ENCODE data around the gene GJA9. TPM values are rescaled to one million over a fixed set of nuclear protein-coding genes. Genes with fewer than 3 reads are reported as not detected.
"Not testable (repeated sequence)": the region's sequence is repeated elsewhere in the genome, so short reads cannot be mapped to it uniquely, and the experiment has no call there.

GJA9 gene
- total and polyA plus RNA-seq, 4 donors, result not detected

DNA sequence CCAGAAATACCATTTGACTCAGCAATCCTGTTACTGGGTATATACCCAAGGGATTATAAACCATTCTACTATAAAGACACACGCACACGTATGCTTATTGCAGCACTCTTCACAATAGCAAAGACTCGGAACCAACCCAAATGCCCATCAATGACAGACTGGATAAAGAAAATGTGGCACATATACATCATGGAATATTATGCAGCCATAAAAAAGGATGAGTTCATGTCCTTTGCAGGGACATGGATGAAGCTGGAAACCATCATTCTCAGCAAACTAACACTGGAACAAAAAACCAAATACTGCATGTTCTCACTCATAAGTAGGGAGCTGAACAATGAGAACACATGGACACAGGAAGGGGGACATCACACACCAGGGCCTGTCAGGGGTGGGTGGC lies 36.3 kb downstream of the GJA9 start:
- WGBS, 2 donors, result 98 to 100% methylated on average over 3 of the region's 3 CpGs
- DNase-seq; H3K4me3 ChIP-seq (ENCODE audit: low read length in 2 of 2); H3K4me1 ChIP-seq (ENCODE audit: control insufficient read depth in 1 of 2, insufficient read depth in 2 of 2, low read length in 2 of 2); H3K27me3 ChIP-seq (ENCODE audit: control insufficient read depth in 1 of 2, insufficient read depth in 2 of 2, low read length in 1 of 2); H3K36me3 ChIP-seq (ENCODE audit: control insufficient read depth in 1 of 2, insufficient read depth in 2 of 2, low read length in 1 of 2); H3K27ac ChIP-seq (ENCODE audit: low read depth in 1 of 2, low read length in 2 of 2); H3K9me3 ChIP-seq (ENCODE audit: control insufficient read depth, low read length); ATAC-seq (ENCODE audit: low FRiP score); intact Hi-C loops (cut with DNase I): not testable (repeated sequence)

DNA sequence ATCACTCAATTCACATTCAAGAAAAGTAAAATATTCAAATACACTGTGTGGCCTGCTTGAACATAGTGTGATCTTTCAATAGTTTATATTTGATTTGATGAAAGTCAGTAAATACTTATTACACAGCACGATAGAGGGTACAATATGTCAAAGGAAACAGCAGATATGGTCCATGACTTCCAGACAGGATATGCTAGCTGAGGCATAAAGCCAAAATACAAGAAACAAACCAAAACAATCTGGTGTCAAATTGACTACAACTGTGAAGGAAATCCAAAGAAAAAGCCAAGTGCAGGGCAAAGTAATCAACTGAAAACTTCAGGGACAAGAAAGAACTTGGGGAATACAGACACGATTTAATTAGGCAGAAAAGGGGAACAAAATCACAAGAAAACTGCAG lies 41.1 kb downstream of the GJA9 start:
- DNase-seq (no peak), ATAC-seq (ENCODE audit: low FRiP score) (no peak)
- Histone ChIP-seq H3K4me1 (ENCODE audit: control insufficient read depth in 1 of 2, insufficient read depth in 2 of 2, low read length in 2 of 2) (no peaks in the 10 kb centered on the region), H3K4me3 (ENCODE audit: low read length in 2 of 2) (no peak overlapping the region), H3K9me3 (ENCODE audit: control insufficient read depth, low read length) (no peaks in the 10 kb centered on the region), H3K27me3 (ENCODE audit: control insufficient read depth in 1 of 2, insufficient read depth in 2 of 2, low read length in 1 of 2) (no peaks in the 10 kb centered on the region), H3K27ac (ENCODE audit: low read depth in 1 of 2, low read length in 2 of 2) (no peak overlapping the region), H3K36me3 (ENCODE audit: control insufficient read depth in 1 of 2, insufficient read depth in 2 of 2, low read length in 1 of 2) (peaks cover 4 to 8% of the 10 kb centered on the region in 2 donors)
- intact Hi-C loops (cut with DNase I), result no loop called here
- WGBS, 2 donors, result 70 to 72% methylated on average over 2 of the region's 2 CpGs

- no peak overlapping the region for H3K27ac ChIP-seq (ENCODE audit: low read depth in 1 of 2, low read length in 2 of 2)
- H3K36me3 ChIP-seq (ENCODE audit: control insufficient read depth in 1 of 2, insufficient read depth in 2 of 2, low read length in 1 of 2), result peaks cover 4 to 8% of the 10 kb centered on the region in 2 donors
- WGBS, 2 donors, result 87 to 92% methylated on average over 9 of the region's 9 CpGs
- DNase-seq, result no peak
- ATAC-seq (ENCODE audit: low FRiP score), result no peak
- H3K9me3 ChIP-seq (ENCODE audit: control insufficient read depth, low read length), result no peaks in the 10 kb centered on the region
- no peak overlapping the region for H3K4me3 ChIP-seq (ENCODE audit: low read length in 2 of 2)
- intact Hi-C loops (cut with DNase I), result loop anchor here in 1 of 2 donors (10.0 kb wide), 1 partner anchor 815 kb away; no protein-coding TSS in a partner anchor
- H3K4me1 ChIP-seq (ENCODE audit: control insufficient read depth in 1 of 2, insufficient read depth in 2 of 2, low read length in 2 of 2), result no peaks in the 10 kb centered on the region
- no peaks in the 10 kb centered on the region for H3K27me3 ChIP-seq (ENCODE audit: control insufficient read depth in 1 of 2, insufficient read depth in 2 of 2, low read length in 1 of 2)
Measured at GRCh38 chr1:38839363-38839762, 42.0 kb downstream of the GJA9 start.

- H3K27ac ChIP-seq (ENCODE audit: low read depth in 1 of 2, low read length in 2 of 2); H3K4me3 ChIP-seq (ENCODE audit: low read length in 2 of 2); ATAC-seq (ENCODE audit: low FRiP score); DNase-seq; H3K4me1 ChIP-seq (ENCODE audit: control insufficient read depth in 1 of 2, insufficient read depth in 2 of 2, low read length in 2 of 2); H3K27me3 ChIP-seq (ENCODE audit: control insufficient read depth in 1 of 2, insufficient read depth in 2 of 2, low read length in 1 of 2); H3K9me3 ChIP-seq (ENCODE audit: control insufficient read depth, low read length); H3K36me3 ChIP-seq (ENCODE audit: control insufficient read depth in 1 of 2, insufficient read depth in 2 of 2, low read length in 1 of 2): not testable (repeated sequence)
- WGBS, 2 donors, result 91% methylated on average over 10 of the region's 10 CpGs
- intact Hi-C loops (cut with DNase I), result loop anchor here in 1 of 2 donors (10.0 kb wide), 1 partner anchor 812 kb away; no protein-coding TSS in a partner anchor
Measured at GRCh38 chr1:38836316-38836715, 45.1 kb downstream of the GJA9 start.

DNA sequence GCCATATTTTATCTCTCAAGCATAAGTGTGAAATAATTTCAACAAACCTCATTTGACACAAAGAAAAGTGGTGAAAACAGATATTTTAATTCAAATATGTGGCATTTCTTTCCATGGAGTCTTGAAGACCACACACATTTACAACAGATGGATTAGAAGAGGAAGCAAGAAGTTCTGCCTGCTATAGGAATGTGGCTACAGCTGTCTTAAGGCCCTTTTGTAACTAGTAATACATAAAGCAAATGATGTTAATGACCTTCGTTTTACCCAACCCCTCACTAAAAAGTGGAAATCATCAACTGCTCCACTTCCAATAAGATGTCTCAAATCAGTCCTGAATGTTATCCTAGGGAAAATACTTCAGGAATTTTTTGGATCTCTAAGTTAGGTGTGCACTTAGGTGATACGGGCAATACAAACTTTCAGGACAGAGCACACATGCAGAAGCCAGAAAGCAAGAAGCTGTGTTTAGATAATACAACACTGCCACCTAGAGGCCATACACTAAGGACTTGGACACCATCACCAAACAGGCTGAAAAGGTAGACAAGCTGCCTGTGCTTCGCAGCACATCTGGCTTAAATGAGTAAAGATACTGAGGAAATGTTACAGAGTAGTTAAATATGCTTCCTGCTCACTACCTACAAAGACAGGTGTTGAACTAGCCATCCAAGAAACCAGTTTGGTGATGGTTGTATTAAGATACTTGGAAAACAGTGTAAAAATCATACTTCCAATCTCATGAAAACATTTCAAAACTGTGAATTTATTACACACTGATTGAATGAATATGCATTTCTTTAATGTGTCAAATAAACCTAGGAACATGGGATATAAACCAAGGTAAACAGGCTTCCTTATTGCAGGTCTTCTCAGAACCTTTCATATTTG lies 46.2 kb downstream of the GJA9 start:
- no peak for DNase-seq
- ATAC-seq (ENCODE audit: low FRiP score), result peak; percentile 80
- H3K4me3 ChIP-seq (ENCODE audit: low read length in 2 of 2), result no peak overlapping the region
- H3K4me1 ChIP-seq (ENCODE audit: control insufficient read depth in 1 of 2, insufficient read depth in 2 of 2, low read length in 2 of 2), result no peaks in the 10 kb centered on the region
- H3K27ac ChIP-seq (ENCODE audit: low read depth in 1 of 2, low read length in 2 of 2), result no peak overlapping the region
- intact Hi-C loops (cut with DNase I), result loop anchor here in 1 of 2 donors (10.0 kb wide), 1 partner anchor 810 kb away; no protein-coding TSS in a partner anchor
- H3K9me3 ChIP-seq (ENCODE audit: control insufficient read depth, low read length), result no peaks in the 10 kb centered on the region
- no peaks in the 10 kb centered on the region for H3K27me3 ChIP-seq (ENCODE audit: control insufficient read depth in 1 of 2, insufficient read depth in 2 of 2, low read length in 1 of 2)
- peaks cover 4 to 6% of the 10 kb centered on the region in 2 donors for H3K36me3 ChIP-seq (ENCODE audit: control insufficient read depth in 1 of 2, insufficient read depth in 2 of 2, low read length in 1 of 2)
- 20 to 28% methylated on average over 3 of the region's 3 CpGs for WGBS, 2 donors

DNA sequence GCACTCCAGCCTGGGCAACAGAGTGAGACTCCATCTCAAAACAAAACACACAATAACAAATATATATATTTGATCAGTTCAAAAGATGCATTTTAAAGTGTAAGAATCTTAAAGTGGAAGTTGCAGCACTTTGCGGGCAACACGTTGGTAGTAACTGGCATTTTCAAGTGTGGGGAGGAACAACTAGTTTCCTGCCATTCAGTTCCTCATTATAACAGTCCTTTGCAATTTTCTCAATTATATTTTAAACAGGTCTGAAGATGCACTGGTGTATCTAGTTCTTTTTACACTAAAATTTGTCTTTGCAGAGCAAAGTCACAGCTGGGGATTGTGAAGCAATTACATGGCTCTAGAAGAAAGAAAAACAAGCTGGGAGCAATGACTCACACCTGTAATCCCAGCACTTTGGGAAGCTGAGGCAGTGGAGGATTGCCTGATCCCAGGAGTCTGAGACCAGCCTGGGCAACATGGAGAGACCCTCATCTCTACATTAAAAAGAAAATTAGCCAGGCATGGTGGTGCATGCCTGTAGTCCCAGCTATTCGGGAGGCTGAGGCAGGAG lies 47.1 kb downstream of the GJA9 start:
- Histone ChIP-seq H3K9me3 (ENCODE audit: control insufficient read depth, low read length) (no peaks in the 10 kb centered on the region), H3K4me3 (ENCODE audit: low read length in 2 of 2) (no peak overlapping the region), H3K4me1 (ENCODE audit: control insufficient read depth in 1 of 2, insufficient read depth in 2 of 2, low read length in 2 of 2) (no peaks in the 10 kb centered on the region), H3K27ac (ENCODE audit: low read depth in 1 of 2, low read length in 2 of 2) (no peak overlapping the region), H3K36me3 (ENCODE audit: control insufficient read depth in 1 of 2, insufficient read depth in 2 of 2, low read length in 1 of 2) (peaks cover 2 to 5% of the 10 kb centered on the region in 2 donors), H3K27me3 (ENCODE audit: control insufficient read depth in 1 of 2, insufficient read depth in 2 of 2, low read length in 1 of 2) (no peaks in the 10 kb centered on the region)
- DNase-seq (no peak), ATAC-seq (ENCODE audit: low FRiP score) (no peak)
- intact Hi-C loops (cut with DNase I), result loop anchor here in 1 of 2 donors (10.0 kb wide), 1 partner anchor 810 kb away; no protein-coding TSS in a partner anchor
- 84 to 91% methylated on average over 3 of the region's 3 CpGs for WGBS, 2 donors

- Histone ChIP-seq H3K36me3 (ENCODE audit: control insufficient read depth in 1 of 2, insufficient read depth in 2 of 2, low read length in 1 of 2) (peaks cover 0 to 3% of the 10 kb centered on the region in 2 donors), H3K4me3 (ENCODE audit: low read length in 2 of 2) (no peak overlapping the region), H3K27ac (ENCODE audit: low read depth in 1 of 2, low read length in 2 of 2) (no peak overlapping the region), H3K9me3 (ENCODE audit: control insufficient read depth, low read length) (no peaks in the 10 kb centered on the region), H3K27me3 (ENCODE audit: control insufficient read depth in 1 of 2, insufficient read depth in 2 of 2, low read length in 1 of 2) (no peaks in the 10 kb centered on the region), H3K4me1 (ENCODE audit: control insufficient read depth in 1 of 2, insufficient read depth in 2 of 2, low read length in 2 of 2) (no peaks in the 10 kb centered on the region)
- DNase-seq (no peak), ATAC-seq (ENCODE audit: low FRiP score) (no peak)
- intact Hi-C loops (cut with DNase I), result loop anchor here in 1 of 2 donors (10.0 kb wide), 1 partner anchor 808 kb away; no protein-coding TSS in a partner anchor
- 75 to 77% methylated on average over 3 of the region's 3 CpGs for WGBS, 2 donors
Measured at GRCh38 chr1:38833146-38833545, 48.2 kb downstream of the GJA9 start.

DNA sequence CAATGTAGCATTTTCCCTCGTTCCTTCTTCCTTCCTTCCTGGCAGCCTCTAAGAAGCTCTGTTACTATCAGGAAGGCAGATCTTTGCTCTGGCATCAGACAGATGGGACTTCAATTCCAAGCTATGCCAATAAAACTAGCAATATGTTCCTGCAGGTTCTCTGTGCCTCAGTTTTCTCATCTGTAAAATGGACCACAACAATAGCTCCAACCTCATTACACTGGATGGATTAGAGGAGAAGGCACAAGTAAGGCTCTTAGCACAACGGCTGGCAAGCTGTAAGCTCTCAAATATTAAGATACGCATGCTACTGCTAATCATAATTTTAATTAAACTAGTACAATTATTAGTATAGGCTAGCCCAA lies 49.0 kb downstream of the GJA9 start:
- Histone ChIP-seq H3K4me3 (ENCODE audit: low read length in 2 of 2) (no peak overlapping the region), H3K36me3 (ENCODE audit: control insufficient read depth in 1 of 2, insufficient read depth in 2 of 2, low read length in 1 of 2) (peaks cover 0 to 3% of the 10 kb centered on the region in 2 donors), H3K27ac (ENCODE audit: low read depth in 1 of 2, low read length in 2 of 2) (no peak overlapping the region), H3K9me3 (ENCODE audit: control insufficient read depth, low read length) (no peaks in the 10 kb centered on the region), H3K4me1 (ENCODE audit: control insufficient read depth in 1 of 2, insufficient read depth in 2 of 2, low read length in 2 of 2) (no peaks in the 10 kb centered on the region), H3K27me3 (ENCODE audit: control insufficient read depth in 1 of 2, insufficient read depth in 2 of 2, low read length in 1 of 2) (no peaks in the 10 kb centered on the region)
- intact Hi-C loops (cut with DNase I), result loop anchor here in 1 of 2 donors (10.0 kb wide), 1 partner anchor 808 kb away; no protein-coding TSS in a partner anchor
- 85 to 86% methylated on average over 3 of the region's 3 CpGs for WGBS, 2 donors
- ATAC-seq (ENCODE audit: low FRiP score) (no peak), DNase-seq (no peak)

All from aorta (tissue), 5 donors.